Naive thymus-derived CD4-positive, alpha-beta T cell (primary cell): ENCODE data around the gene BAIAP2. TPM values are rescaled to one million over a fixed set of nuclear protein-coding genes. Genes with fewer than 3 reads are reported as not detected.

Experiments used
- ATAC-seq: fragments of 150-1000 bp; cut with Tn5 transposase; 2 replicates; pipeline ENCODE4 v1.10.0; 2021; ENCODE audit warnings: mild to moderate bottlenecking, moderate library complexity
- CTCF ChIA-PET: fragments of 350-600 bp; sonication (Branson Sonifier 250); formaldehyde crosslinking; loops from one replicate; lab custom pipeline; 2021; ENCODE audit warnings: antibody characterized with exemption; lab: Charles Lee
- POLR2A ChIA-PET: fragments of 350-600 bp; sonication (Branson Sonifier 250); formaldehyde crosslinking; loops from one replicate; lab custom pipeline; 2021; ENCODE audit warnings: antibody characterized with exemption, inconsistent platforms; lab: Charles Lee
- DNase-seq, 9 donors: peaks; one replicate each; pipeline versions ENCODE4 v3.0.0 to v3.0.0-alpha.2; 2020 to 2022; ENCODE audit warnings: mixed read lengths in 1 of 9
- H3K27ac ChIP-seq: one replicate; pipeline ENCODE4 v1.7.0; 2013; ENCODE audit warnings: mild to moderate bottlenecking, low read depth, low read length, moderate library complexity
- H3K27me3 ChIP-seq, 2 donors: one replicate each; pipeline ENCODE4 v1.7.0; 2013; ENCODE audit warnings: low read length in 2 of 2, mild to moderate bottlenecking in 2 of 2, moderate library complexity in 2 of 2; ENCODE audit not compliant: control insufficient read depth in 2 of 2, insufficient read depth in 2 of 2
- H3K36me3 ChIP-seq, 3 experiments: 1 replicate in 2 of 3; 2 replicates in 1 of 3; pipeline ENCODE4 v1.7.0; 2013; ENCODE audit warnings: low read length in 3 of 3, mild to moderate bottlenecking in 3 of 3, moderate library complexity in 1 of 3; ENCODE audit not compliant: insufficient read depth in 3 of 3, control insufficient read depth in 2 of 3
- H3K4me1 ChIP-seq, 2 donors: one replicate each; pipeline ENCODE4 v1.7.0; 2013; ENCODE audit warnings: low read length in 2 of 2, mild to moderate bottlenecking in 2 of 2, moderate library complexity in 1 of 2; ENCODE audit not compliant: control insufficient read depth in 2 of 2, insufficient read depth in 2 of 2
- H3K4me3 ChIP-seq: 2 replicates; pipeline ENCODE4 v1.7.0; 2013; ENCODE audit warnings: mild to moderate bottlenecking, low read length
- H3K9me3 ChIP-seq, 3 experiments: 1 replicate in 2 of 3; 2 replicates in 1 of 3; pipeline ENCODE4 v1.7.0; 2013; ENCODE audit warnings: low read length in 3 of 3; ENCODE audit not compliant: control insufficient read depth in 2 of 3
- H3K27ac Mint-ChIP-seq, 9 donors: one replicate each; pipeline ENCODE4 v1.8.0; 2020 to 2022; ENCODE audit warnings: mixed read lengths in 9 of 9, mild to moderate bottlenecking in 8 of 9, moderate library complexity in 5 of 9, inconsistent platforms in 2 of 9
- H3K27me3 Mint-ChIP-seq, 5 donors: one replicate each; pipeline ENCODE4 v1.8.0; 2021 to 2022; ENCODE audit warnings: mixed read lengths in 5 of 5, mild to moderate bottlenecking in 1 of 5
- H3K36me3 Mint-ChIP-seq, 5 donors: one replicate each; pipeline ENCODE4 v1.8.0; 2020 to 2022; ENCODE audit warnings: mixed read lengths in 5 of 5, mild to moderate bottlenecking in 3 of 5, inconsistent platforms in 1 of 5
- H3K4me1 Mint-ChIP-seq, 7 donors: one replicate each; pipeline ENCODE4 v1.8.0; 2020 to 2022; ENCODE audit warnings: mixed read lengths in 7 of 7, mild to moderate bottlenecking in 3 of 7, inconsistent platforms in 1 of 7
- H3K4me3 Mint-ChIP-seq, 10 donors: one replicate each; pipeline ENCODE4 v1.8.0; 2020 to 2022; ENCODE audit warnings: mild to moderate bottlenecking in 10 of 10, mixed read lengths in 10 of 10, moderate library complexity in 6 of 10, inconsistent platforms in 2 of 10
- H3K9me3 Mint-ChIP-seq, 11 donors: one replicate each; pipeline ENCODE4 v1.8.0; 2020 to 2022; ENCODE audit warnings: mixed read lengths in 11 of 11, mild to moderate bottlenecking in 4 of 11, inconsistent platforms in 1 of 11, moderate library complexity in 1 of 11
- intact Hi-C, 2 donors: fragments of 100-400 bp; cut with micrococcal nuclease; formaldehyde crosslinking; loops; one replicate each; pipeline ENCODE4 v1.15.1; 2023
- polyA plus RNA-seq, 2 donors: library from polyadenylated mRNA; unstranded; fragments of 300-500 nt; fragmentation: Illumina TruSeq; gene quantifications; one replicate each; pipeline ENCODE4 v1.2.3, GENCODE V29; 2021
- total RNA-seq, 6 experiments: library from RNA in 5 of 6; stranded (reverse) in 5 of 6; gene quantifications; 1 replicate in 5 of 6; 2 replicates in 1 of 6; pipeline ENCODE4 v1.2.3 and lab custom pipeline; 2021 to 2026

BAIAP2 gene
- total and polyA plus RNA-seq, 7 experiments from 2014 or later, result 3.2 to 13.7 (median 7.4) TPM

- Mint-ChIP-seq H3K9me3 (no peaks in the 10 kb centered on the region), H3K27ac (no peak overlapping the region)
- intact Hi-C loops, result no loop called here
Measured at GRCh38 chr17:81120695-81121621, 86.0 kb downstream of the BAIAP2 start.

GRCh38 chr17:81121841-81122733, 87.1 kb downstream of the BAIAP2 start:
- POLR2A ChIA-PET, result no interaction called here
- Histone ChIP-seq H3K9me3 (no peaks in the 10 kb centered on the region), H3K4me1 (no peaks in the 10 kb centered on the region), H3K27ac (no peak overlapping the region), H3K4me3 (no peak overlapping the region), H3K36me3 (no peaks in the 10 kb centered on the region), H3K27me3 (no peaks in the 10 kb centered on the region)
- Mint-ChIP-seq H3K27me3 (no peaks in the 10 kb centered on the region), H3K4me3 (no peak overlapping the region), H3K4me1 (peaks cover 0 to 4% (median 0%) of the 10 kb centered on the region in 7 donors), H3K27ac (no peak overlapping the region), H3K9me3 (no peaks in the 10 kb centered on the region), H3K36me3 (no peaks in the 10 kb centered on the region)
- CTCF ChIA-PET, result no interaction called here
- no peak for DNase-seq
- intact Hi-C loops, result no loop called here
- no peak for ATAC-seq

More at GRCh38 chr17:81120695-81121621, 86.0 kb downstream of the BAIAP2 start:
- ChIA-PET CTCF (interaction anchor here (0.9 kb wide), 1 partner anchor 17 kb away, joined by 3 read pairs; no protein-coding TSS in a partner anchor), POLR2A (no interaction called here)
- no peak for DNase-seq
- H3K36me3 ChIP-seq, result no peaks in the 10 kb centered on the region
- Mint-ChIP-seq H3K4me1 (peaks cover 0 to 4% (median 0%) of the 10 kb centered on the region in 7 donors), H3K4me3 (no peak overlapping the region), H3K27me3 (no peaks in the 10 kb centered on the region), H3K36me3 (no peaks in the 10 kb centered on the region)
- H3K4me3 ChIP-seq, result no peak overlapping the region
- H3K27ac ChIP-seq, result no peak overlapping the region
- H3K9me3 ChIP-seq, result no peaks in the 10 kb centered on the region
- no peaks in the 10 kb centered on the region for H3K27me3 ChIP-seq
- no peaks in the 10 kb centered on the region for H3K4me1 ChIP-seq
- no peak for ATAC-seq

- DNase-seq, result no peak
Measured at GRCh38 chr17:81123052-81124048, 88.4 kb downstream of the BAIAP2 start.

GRCh38 chr17:81124377-81124776, 89.4 kb downstream of the BAIAP2 start:
- H3K27me3 Mint-ChIP-seq, result no peaks in the 10 kb centered on the region
- Histone ChIP-seq H3K27ac (no peak overlapping the region), H3K4me1 (no peaks in the 10 kb centered on the region), H3K27me3 (no peaks in the 10 kb centered on the region), H3K36me3 (no peaks in the 10 kb centered on the region), H3K4me3 (no peak overlapping the region), H3K9me3 (no peaks in the 10 kb centered on the region)
- H3K4me3 Mint-ChIP-seq, result no peak overlapping the region
- peaks cover 0 to 4% (median 0%) of the 10 kb centered on the region in 7 donors for H3K4me1 Mint-ChIP-seq
- DNase-seq (no peak), ATAC-seq (no peak)
- H3K27ac Mint-ChIP-seq, result no peak overlapping the region
- intact Hi-C loops, result no loop called here
- ChIA-PET CTCF (no interaction called here), POLR2A (no interaction called here)
- H3K36me3 Mint-ChIP-seq, result no peaks in the 10 kb centered on the region
- H3K9me3 Mint-ChIP-seq, result no peaks in the 10 kb centered on the region

More at GRCh38 chr17:81123052-81124048, 88.4 kb downstream of the BAIAP2 start:
- Mint-ChIP-seq H3K27ac (no peak overlapping the region), H3K27me3 (no peaks in the 10 kb centered on the region), H3K4me1 (peaks cover 0 to 4% (median 0%) of the 10 kb centered on the region in 7 donors), H3K4me3 (no peak overlapping the region), H3K36me3 (no peaks in the 10 kb centered on the region), H3K9me3 (no peaks in the 10 kb centered on the region)
- H3K4me1 ChIP-seq, result no peaks in the 10 kb centered on the region
- ChIA-PET CTCF (no interaction called here), POLR2A (no interaction called here)
- H3K9me3 ChIP-seq, result no peaks in the 10 kb centered on the region
- no peak overlapping the region for H3K4me3 ChIP-seq
- H3K36me3 ChIP-seq, result no peaks in the 10 kb centered on the region
- ATAC-seq, result no peak
- intact Hi-C loops, result no loop called here
- no peak overlapping the region for H3K27ac ChIP-seq
- no peaks in the 10 kb centered on the region for H3K27me3 ChIP-seq

- H3K9me3 Mint-ChIP-seq, result no peaks in the 10 kb centered on the region
- no peak overlapping the region for H3K27ac Mint-ChIP-seq
- H3K36me3 Mint-ChIP-seq, result no peaks in the 10 kb centered on the region
- Histone ChIP-seq H3K36me3 (no peaks in the 10 kb centered on the region), H3K27ac (no peak overlapping the region), H3K9me3 (no peaks in the 10 kb centered on the region), H3K27me3 (no peaks in the 10 kb centered on the region), H3K4me3 (no peak overlapping the region), H3K4me1 (no peaks in the 10 kb centered on the region)
- no peak overlapping the region for H3K4me3 Mint-ChIP-seq
- no peak for DNase-seq
- ChIA-PET POLR2A (no interaction called here), CTCF (no interaction called here)
- peaks cover 0 to 2% (median 0%) of the 10 kb centered on the region in 7 donors for H3K4me1 Mint-ChIP-seq
- no peaks in the 10 kb centered on the region for H3K27me3 Mint-ChIP-seq
- intact Hi-C loops, result no loop called here
- ATAC-seq, result no peak
Measured at GRCh38 chr17:81125573-81126081, 90.7 kb downstream of the BAIAP2 start.
